KMS-11 (cell line): ENCODE data around the gene PGA3.
"Not testable (repeated sequence)": the region's sequence is repeated elsewhere in the genome, so short reads cannot be mapped to it uniquely, and the experiment has no call there.

Source experiments
- H2AFZ ChIP-seq: fragments of 200-600 bp; sonication (generic); 2 replicates; pipeline ENCODE4 v1.6.1; 2016; ENCODE audit warnings: antibody characterized with exemption, mixed run types, low read depth
- H3K27ac ChIP-seq: fragments of 200-600 bp; sonication (generic); 2 replicates; pipeline ENCODE4 v1.6.1; 2016; ENCODE audit warnings: mild to moderate bottlenecking, mixed run types
- H3K27me3 ChIP-seq: fragments of 200-600 bp; sonication (generic); 2 replicates; pipeline ENCODE4 v1.6.1; 2017; ENCODE audit warnings: mild to moderate bottlenecking, low read depth, mixed run types, moderate library complexity; ENCODE audit not compliant: insufficient read depth
- H3K36me3 ChIP-seq: fragments of 200-600 bp; sonication (generic); 2 replicates; pipeline ENCODE4 v1.6.1; 2017; ENCODE audit warnings: mild to moderate bottlenecking, mixed run types; ENCODE audit not compliant: insufficient read depth
- H3K4me1 ChIP-seq: fragments of 200-600 bp; sonication (generic); 2 replicates; pipeline ENCODE4 v1.6.1; 2016; ENCODE audit warnings: mild to moderate bottlenecking, low read depth, mixed run types; ENCODE audit not compliant: poor library complexity, severe bottlenecking
- H3K4me2 ChIP-seq: fragments of 200-600 bp; sonication (generic); 2 replicates; pipeline ENCODE4 v1.7.0; 2016; ENCODE audit warnings: mild to moderate bottlenecking, mixed run types
- H3K4me3 ChIP-seq: fragments of 200-600 bp; sonication (generic); IDR thresholded peaks from 2 replicates; pipeline ENCODE4 v1.6.1; 2017; ENCODE audit warnings: low read depth, low read length, mixed read lengths; ENCODE audit not compliant: insufficient read depth
- H3K79me2 ChIP-seq: fragments of 200-600 bp; sonication (generic); 2 replicates; pipeline ENCODE4 v1.6.1; 2016; ENCODE audit warnings: low read depth, mixed run types; ENCODE audit not compliant: insufficient read depth
- H3K9ac ChIP-seq: fragments of 200-600 bp; sonication (generic); 2 replicates; pipeline ENCODE4 v1.6.1; 2016; ENCODE audit warnings: mild to moderate bottlenecking, mixed run types
- H4K20me1 ChIP-seq: fragments of 200-600 bp; sonication (generic); 2 replicates; pipeline ENCODE4 v1.6.1; 2016; ENCODE audit warnings: mild to moderate bottlenecking, mixed run types; ENCODE audit not compliant: insufficient read depth
- TF ChIP-seq, protein P1 (sequence below): fragments of 200-600 bp; sonication (generic); conservative IDR thresholded peaks from 2 replicates; pipeline ENCODE4 v1.6.1; 2017; ENCODE audit warnings: low read depth, mild to moderate bottlenecking, antibody characterized with exemption, low read length, moderate library complexity, mixed read lengths

PGA3 gene

DNA sequence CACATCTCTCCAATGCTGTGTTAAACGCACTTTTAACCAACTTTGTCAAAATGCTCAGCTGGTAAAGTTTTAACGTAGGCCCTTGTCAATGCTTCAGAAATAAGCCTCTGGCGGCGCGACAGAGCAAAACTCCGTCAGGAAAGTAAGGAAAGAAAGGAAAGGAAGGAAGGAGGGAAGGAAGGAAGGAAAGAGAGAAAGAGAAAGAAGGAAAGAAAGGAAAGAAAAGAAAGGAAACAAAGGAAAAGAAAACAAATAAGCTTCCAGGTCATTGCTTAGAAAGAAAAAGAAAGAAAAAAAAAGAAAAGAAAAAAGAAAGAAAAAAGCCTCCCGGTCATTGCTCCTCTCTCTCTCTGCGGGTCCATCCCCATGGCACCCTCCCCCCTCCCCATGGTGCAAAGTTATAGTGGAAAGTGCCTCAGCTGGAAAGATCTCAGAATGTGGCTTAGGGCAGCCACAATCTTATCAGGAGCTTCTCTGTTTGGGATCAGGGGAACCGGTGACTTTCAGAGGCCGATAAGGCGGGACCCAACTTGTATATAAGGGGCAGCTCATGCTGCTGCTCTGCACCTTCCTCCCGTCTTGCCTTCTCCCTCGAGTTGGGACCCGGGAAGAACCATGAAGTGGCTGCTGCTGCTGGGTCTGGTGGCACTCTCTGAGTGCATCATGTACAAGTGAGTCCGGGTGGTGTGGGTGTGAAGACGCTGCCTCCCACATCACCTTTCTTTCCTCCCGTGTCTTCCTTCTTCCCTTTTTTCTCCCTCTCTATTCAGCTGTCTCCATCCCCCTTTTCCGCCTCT, at the start of gene PGA3:
TSS of gene PGA3 (plus strand) at position 566 of the 797 bp plus-strand sequence. CDS start at position 616, 50 bp downstream.
- H3K4me2 ChIP-seq, H3K79me2 ChIP-seq, H3K4me1 ChIP-seq, H4K20me1 ChIP-seq, H3K9ac ChIP-seq, H3K36me3 ChIP-seq, H3K4me3 ChIP-seq, H3K27ac ChIP-seq, H2AFZ ChIP-seq: not testable (repeated sequence)
- H3K27me3 ChIP-seq, result peaks cover 12% of the 10 kb centered on the region

DNA sequence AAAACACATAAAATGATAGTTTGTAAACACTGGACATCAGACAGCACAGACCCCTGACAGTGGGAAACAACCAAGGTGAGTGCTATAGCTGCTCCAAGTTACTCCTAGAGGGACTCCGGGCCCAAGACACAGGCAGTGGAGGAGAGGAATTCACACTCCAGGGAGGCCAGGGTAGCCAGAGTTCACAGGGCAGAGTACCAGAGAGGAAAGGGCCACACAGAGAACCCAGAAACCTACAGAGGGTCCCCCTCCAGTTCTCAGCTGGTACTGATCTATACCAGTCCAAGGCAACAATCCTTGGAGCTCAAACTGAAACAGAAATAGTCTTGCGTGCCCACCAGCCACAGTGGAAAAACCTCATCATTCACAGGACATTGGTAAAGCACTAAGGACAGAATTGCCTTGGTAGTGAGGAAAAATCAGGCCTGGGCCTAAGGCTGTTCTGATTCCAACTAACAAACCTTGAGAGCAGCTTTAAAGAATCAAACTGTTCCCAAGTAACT, 49.7 kb upstream of the PGA3 start:
- H4K20me1 ChIP-seq, result no peaks in the 10 kb centered on the region
- no peak overlapping the region for H3K9ac ChIP-seq
- H3K4me3 ChIP-seq, result no peak overlapping the region
- H3K79me2 ChIP-seq, result no peaks in the 10 kb centered on the region
- H3K4me1 ChIP-seq, result peaks cover 11% of the 10 kb centered on the region
- no peak overlapping the region for H3K27ac ChIP-seq
- H3K27me3 ChIP-seq, result no peaks in the 10 kb centered on the region
- H3K36me3 ChIP-seq, result no peaks in the 10 kb centered on the region
- H3K4me2 ChIP-seq, result no peak overlapping the region
- no peak overlapping the region for H2AFZ ChIP-seq
- TF ChIP-seq, protein P1, sequence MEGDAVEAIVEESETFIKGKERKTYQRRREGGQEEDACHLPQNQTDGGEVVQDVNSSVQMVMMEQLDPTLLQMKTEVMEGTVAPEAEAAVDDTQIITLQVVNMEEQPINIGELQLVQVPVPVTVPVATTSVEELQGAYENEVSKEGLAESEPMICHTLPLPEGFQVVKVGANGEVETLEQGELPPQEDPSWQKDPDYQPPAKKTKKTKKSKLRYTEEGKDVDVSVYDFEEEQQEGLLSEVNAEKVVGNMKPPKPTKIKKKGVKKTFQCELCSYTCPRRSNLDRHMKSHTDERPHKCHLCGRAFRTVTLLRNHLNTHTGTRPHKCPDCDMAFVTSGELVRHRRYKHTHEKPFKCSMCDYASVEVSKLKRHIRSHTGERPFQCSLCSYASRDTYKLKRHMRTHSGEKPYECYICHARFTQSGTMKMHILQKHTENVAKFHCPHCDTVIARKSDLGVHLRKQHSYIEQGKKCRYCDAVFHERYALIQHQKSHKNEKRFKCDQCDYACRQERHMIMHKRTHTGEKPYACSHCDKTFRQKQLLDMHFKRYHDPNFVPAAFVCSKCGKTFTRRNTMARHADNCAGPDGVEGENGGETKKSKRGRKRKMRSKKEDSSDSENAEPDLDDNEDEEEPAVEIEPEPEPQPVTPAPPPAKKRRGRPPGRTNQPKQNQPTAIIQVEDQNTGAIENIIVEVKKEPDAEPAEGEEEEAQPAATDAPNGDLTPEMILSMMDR, result no peak

DNA sequence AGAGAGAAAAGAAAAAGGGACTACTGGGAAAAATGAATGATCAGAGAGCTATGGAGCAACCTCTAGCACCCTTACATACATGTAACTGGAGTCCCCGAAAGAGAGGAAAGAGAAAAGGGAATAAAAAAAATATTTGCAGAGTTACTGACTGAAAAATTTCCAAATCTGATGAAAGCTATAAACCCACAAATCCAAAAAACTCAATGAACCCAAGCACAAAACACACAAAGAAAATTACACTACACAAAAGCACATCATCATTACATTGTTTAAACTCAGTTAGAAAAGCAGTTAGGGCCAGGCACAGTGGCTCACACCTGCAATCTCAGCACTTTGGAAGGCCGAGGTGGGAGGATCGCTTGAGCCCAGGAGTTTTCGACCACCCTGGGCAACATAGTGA, 48.8 kb upstream of the PGA3 start:
- no peak overlapping the region for H3K9ac ChIP-seq
- H2AFZ ChIP-seq, result no peak overlapping the region
- H3K4me1 ChIP-seq, result peaks cover 19% of the 10 kb centered on the region
- H4K20me1 ChIP-seq, result no peaks in the 10 kb centered on the region
- H3K4me3 ChIP-seq, result no peak overlapping the region
- no peaks in the 10 kb centered on the region for H3K36me3 ChIP-seq
- no peaks in the 10 kb centered on the region for H3K79me2 ChIP-seq
- H3K4me2 ChIP-seq, result no peak overlapping the region
- TF ChIP-seq, protein P1, result no peak
- H3K27ac ChIP-seq, result no peak overlapping the region
- no peaks in the 10 kb centered on the region for H3K27me3 ChIP-seq

DNA sequence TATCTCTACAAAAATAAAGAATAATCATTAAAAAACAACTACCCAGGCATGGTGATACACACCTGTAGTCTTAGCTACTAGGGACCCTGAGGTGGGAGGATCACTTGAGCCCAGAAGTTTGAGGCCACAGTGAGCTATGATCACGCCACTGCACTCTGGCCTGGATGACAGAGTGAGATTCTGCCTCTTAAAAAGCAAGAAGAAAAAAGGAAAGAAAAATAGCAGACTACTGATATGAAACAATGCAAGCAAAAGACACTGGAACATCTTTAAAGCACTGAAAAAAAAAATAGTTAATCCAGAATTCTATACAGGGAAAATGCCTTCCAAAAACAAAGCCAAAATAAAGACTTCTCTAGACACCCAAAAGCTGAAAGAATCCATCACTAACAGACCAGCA, 48.0 kb upstream of the PGA3 start:
- Histone ChIP-seq H3K9ac (no peak overlapping the region), H3K4me2 (no peak overlapping the region), H3K36me3 (no peaks in the 10 kb centered on the region), H3K27me3 (no peaks in the 10 kb centered on the region), H4K20me1 (no peaks in the 10 kb centered on the region), H2AFZ (no peak overlapping the region), H3K79me2 (no peaks in the 10 kb centered on the region), H3K4me1 (peaks cover 25% of the 10 kb centered on the region), H3K27ac (no peak overlapping the region), H3K4me3 (no peak overlapping the region)
- TF ChIP-seq, protein P1, result no peak

DNA sequence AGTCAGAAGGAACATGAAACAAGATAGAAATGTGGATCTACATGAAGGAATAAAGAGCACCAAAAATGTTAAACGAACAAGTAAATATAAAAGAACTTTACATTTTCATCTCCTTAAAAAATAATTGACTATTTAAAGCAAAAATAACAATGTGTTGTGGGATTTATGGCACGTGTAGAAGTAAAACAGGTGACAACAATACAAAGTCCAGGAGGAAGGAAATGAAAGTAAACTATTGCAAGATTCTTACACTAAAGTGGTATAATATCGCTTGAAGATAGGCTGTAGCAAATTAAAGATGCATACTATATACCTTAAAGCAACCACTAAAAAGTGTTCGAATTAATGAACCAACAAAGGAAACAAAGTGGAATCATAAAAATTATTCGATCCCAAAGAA, 47.6 kb upstream of the PGA3 start:
- H3K27me3 ChIP-seq, result no peaks in the 10 kb centered on the region
- H3K4me2 ChIP-seq, result no peak overlapping the region
- no peaks in the 10 kb centered on the region for H4K20me1 ChIP-seq
- H3K36me3 ChIP-seq, result no peaks in the 10 kb centered on the region
- H3K4me3 ChIP-seq, result no peak overlapping the region
- peaks cover 29% of the 10 kb centered on the region for H3K4me1 ChIP-seq
- H3K9ac ChIP-seq, result no peak overlapping the region
- H2AFZ ChIP-seq, result no peak overlapping the region
- H3K27ac ChIP-seq, result no peak overlapping the region
- no peaks in the 10 kb centered on the region for H3K79me2 ChIP-seq
- TF ChIP-seq, protein P1, result no peak
